Choroid plexus epithelial cell (primary cell): ENCODE results near the gene PYCARD.

Experiments
- DNase-seq: peaks from one replicate; pipeline ENCODE4 v3.0.0-alpha.2; 2010; ENCODE audit warnings: low read depth
- H3K4me3 ChIP-seq: 2 replicates; pipeline ENCODE4 v1.5.1; 2011; ENCODE audit warnings: low read depth, mild to moderate bottlenecking, control low read depth, low read length, moderate library complexity
- CTCF ChIP-seq: conservative IDR thresholded peaks from 2 replicates; pipeline ENCODE4 v1.5.1; 2011; ENCODE audit warnings: low read depth, mild to moderate bottlenecking, control low read depth, inconsistent platforms, low read length, moderate library complexity

Gene PYCARD

GRCh38 chr16:31157136-31157535 lies 45.4 kb downstream of the PYCARD start:
- no peak for TF ChIP-seq CTCF
- no peak for DNase-seq
- H3K4me3 ChIP-seq, result no peak overlapping the region
